Lung (tissue), 12 donors: Measurements from ENCODE around the gene DNAJC1. TPM values are rescaled to one million over a fixed set of nuclear protein-coding genes. Genes with fewer than 3 reads are reported as not detected.
"Not testable (repeated sequence)": the region's sequence is repeated elsewhere in the genome, so short reads cannot be mapped to it uniquely, and the experiment has no call there.

ENCODE experiments used
- ATAC-seq: fragments of 200-7000 bp; cut with Tn5 transposase; one replicate; pipeline ENCODE4 v1.9.1; 2020; ENCODE audit warnings: moderate number of reproducible peaks; ENCODE audit not compliant: insufficient read depth, low FRiP score
- DNase-seq, 3 donors: peaks; one replicate each; pipeline ENCODE4 v3.0.0-alpha.2; 2013 to 2017
- H3K27ac ChIP-seq, 2 donors: one replicate each; pipeline ENCODE4 v1.5.1; 2013; ENCODE audit warnings: mild to moderate bottlenecking in 2 of 2, moderate library complexity in 2 of 2, control low read depth in 1 of 2, inconsistent platforms in 1 of 2, low read depth in 1 of 2, low read length in 1 of 2
- H3K27me3 ChIP-seq, 3 donors: one replicate each; pipeline ENCODE4 v1.5.1; 2013; ENCODE audit warnings: low read length in 2 of 3; ENCODE audit not compliant: control insufficient read depth in 3 of 3, insufficient read depth in 3 of 3
- H3K36me3 ChIP-seq, 4 donors: one replicate each; pipeline ENCODE4 v1.5.1; 2013; ENCODE audit warnings: low read length in 4 of 4, mild to moderate bottlenecking in 1 of 4, moderate library complexity in 1 of 4; ENCODE audit not compliant: control insufficient read depth in 4 of 4, insufficient read depth in 4 of 4
- H3K4me1 ChIP-seq, 5 donors: one replicate each; pipeline ENCODE4 v1.5.1; 2013; ENCODE audit warnings: low read length in 5 of 5, mild to moderate bottlenecking in 2 of 5, moderate library complexity in 1 of 5; ENCODE audit not compliant: control insufficient read depth in 5 of 5, insufficient read depth in 5 of 5
- H3K4me3 ChIP-seq: one replicate; pipeline ENCODE4 v1.5.1; 2013; ENCODE audit warnings: mild to moderate bottlenecking, control low read depth, moderate library complexity
- H3K9ac ChIP-seq, 2 donors: one replicate each; pipeline ENCODE4 v1.5.1; 2013; ENCODE audit warnings: low read length in 2 of 2, control low read depth in 1 of 2; ENCODE audit not compliant: insufficient read depth in 1 of 2
- H3K9me3 ChIP-seq, 4 donors: one replicate each; pipeline ENCODE4 v1.5.1; 2013; ENCODE audit warnings: low read length in 3 of 4, mild to moderate bottlenecking in 1 of 4, moderate library complexity in 1 of 4; ENCODE audit not compliant: control insufficient read depth in 4 of 4, insufficient read depth in 3 of 4
- WGBS, 2 donors: extraction: QIAGEN DNeasy Blood & Tissue Kit; methylation state at CpG; one replicate each; pipeline ENCODE4 v1.1.7; 2013; 5-methylcytosine and 5-hydroxymethylcytosine counted together
- polyA plus RNA-seq, 2 donors: library from polyadenylated mRNA; stranded (reverse); fragments of 200-250 nt; gene quantifications; one replicate each; pipeline ENCODE4 v1.2.1, GENCODE V29; 2013
- total RNA-seq, 2 donors: library from RNA; depleted of rRNA in 1 of 2; stranded (reverse); fragments of >200 nt in 1 of 2; gene quantifications; one replicate each; pipeline ENCODE4 v1.2.1, GENCODE V29; 2014 to 2021
- TF ChIP-seq, protein P1 (sequence below): IDR thresholded peaks from 2 replicates; pipeline ENCODE4 v1.5.1; 2012; ENCODE audit warnings: mild to moderate bottlenecking; ENCODE audit errors: control extremely low read depth, extremely low read depth
- donor health status: control.
- donor health status: control.
- donor health status: Bipolar disorder and iron deficiency.
- donor health status: healthy.
- donor health status: DM: yes; HTN: yes; CAD: no.

DNAJC1 gene
- total and polyA plus RNA-seq, 4 donors: 31.0 to 38.2 (median 35.6) TPM

GRCh38 chr10:21873198-21873597 is 130.3 kb downstream of the DNAJC1 start:
- peaks cover 0 to 7% (median 2%) of the 10 kb centered on the region in 4 donors for H3K9me3 ChIP-seq
- H3K36me3 ChIP-seq: peaks cover 0 to 14% (median 8%) of the 10 kb centered on the region in 4 donors
- no peaks in the 10 kb centered on the region for H3K4me1 ChIP-seq
- ATAC-seq: no peak
- no peak for DNase-seq
- TF ChIP-seq, protein P1, sequence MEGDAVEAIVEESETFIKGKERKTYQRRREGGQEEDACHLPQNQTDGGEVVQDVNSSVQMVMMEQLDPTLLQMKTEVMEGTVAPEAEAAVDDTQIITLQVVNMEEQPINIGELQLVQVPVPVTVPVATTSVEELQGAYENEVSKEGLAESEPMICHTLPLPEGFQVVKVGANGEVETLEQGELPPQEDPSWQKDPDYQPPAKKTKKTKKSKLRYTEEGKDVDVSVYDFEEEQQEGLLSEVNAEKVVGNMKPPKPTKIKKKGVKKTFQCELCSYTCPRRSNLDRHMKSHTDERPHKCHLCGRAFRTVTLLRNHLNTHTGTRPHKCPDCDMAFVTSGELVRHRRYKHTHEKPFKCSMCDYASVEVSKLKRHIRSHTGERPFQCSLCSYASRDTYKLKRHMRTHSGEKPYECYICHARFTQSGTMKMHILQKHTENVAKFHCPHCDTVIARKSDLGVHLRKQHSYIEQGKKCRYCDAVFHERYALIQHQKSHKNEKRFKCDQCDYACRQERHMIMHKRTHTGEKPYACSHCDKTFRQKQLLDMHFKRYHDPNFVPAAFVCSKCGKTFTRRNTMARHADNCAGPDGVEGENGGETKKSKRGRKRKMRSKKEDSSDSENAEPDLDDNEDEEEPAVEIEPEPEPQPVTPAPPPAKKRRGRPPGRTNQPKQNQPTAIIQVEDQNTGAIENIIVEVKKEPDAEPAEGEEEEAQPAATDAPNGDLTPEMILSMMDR: no peak
- 96% methylated on average over 5 of the region's 5 CpGs for WGBS, 2 donors
- no peak overlapping the region for H3K4me3 ChIP-seq
- H3K27me3 ChIP-seq: no peaks in the 10 kb centered on the region
- no peak overlapping the region for H3K9ac ChIP-seq
- no peak overlapping the region for H3K27ac ChIP-seq

GRCh38 chr10:21872771-21873170 is 130.8 kb downstream of the DNAJC1 start:
- not testable (repeated sequence) for ATAC-seq, H3K4me3 ChIP-seq, DNase-seq, H3K9me3 ChIP-seq, H3K9ac ChIP-seq, H3K27ac ChIP-seq, H3K4me1 ChIP-seq, H3K27me3 ChIP-seq
- peaks cover 0 to 14% (median 8%) of the 10 kb centered on the region in 4 donors for H3K36me3 ChIP-seq
- WGBS, 2 donors: 98 to 99% methylated on average over 11 of the region's 11 CpGs

GRCh38 chr10:21870849-21871248 is 132.7 kb downstream of the DNAJC1 start:
- Histone ChIP-seq H3K27ac (no peak overlapping the region), H3K4me3 (no peak overlapping the region), H3K27me3 (no peaks in the 10 kb centered on the region), H3K4me1 (no peaks in the 10 kb centered on the region), H3K36me3 (peaks cover 0 to 26% (median 8%) of the 10 kb centered on the region in 4 donors), H3K9ac (no peak overlapping the region), H3K9me3 (peaks cover 0 to 7% (median 3%) of the 10 kb centered on the region in 4 donors)
- TF ChIP-seq, protein P1: no peak
- ATAC-seq: no peak
- 95 to 97% methylated on average over 1 of the region's 1 CpG for WGBS, 2 donors
- DNase-seq: no peak

GRCh38 chr10:21869087-21869486 is 134.4 kb downstream of the DNAJC1 start:
- H3K9me3 ChIP-seq, H3K4me1 ChIP-seq, H3K27ac ChIP-seq, DNase-seq, H3K4me3 ChIP-seq, H3K27me3 ChIP-seq, H3K9ac ChIP-seq, ATAC-seq: not testable (repeated sequence)
- 95 to 98% methylated on average over 2 of the region's 2 CpGs for WGBS, 2 donors
- peaks cover 0 to 23% (median 4%) of the 10 kb centered on the region in 4 donors for H3K36me3 ChIP-seq
